Melanocyte of skin (primary cell): ENCODE results near the gene PANK1. TPM values are rescaled to one million over a fixed set of nuclear protein-coding genes. Genes with fewer than 3 reads are reported as not detected.

Experiments used
- small RNA-seq, 2 donors: library from RNA; depleted of rRNA; stranded (forward); fragments of <200 nt; gene quantifications; one replicate each; pipeline ENCODE3, GENCODE V24; 2012
- total RNA-seq, 2 donors: library from RNA; depleted of rRNA; stranded (reverse); fragments of >200 nt; gene quantifications; 2 replicates each; pipeline ENCODE4 v1.2.3, GENCODE V29; 2012

Gene PANK1
- 1 to 10 TPM; 6.3 to 6.9 TPM for total RNA-seq

DNA sequence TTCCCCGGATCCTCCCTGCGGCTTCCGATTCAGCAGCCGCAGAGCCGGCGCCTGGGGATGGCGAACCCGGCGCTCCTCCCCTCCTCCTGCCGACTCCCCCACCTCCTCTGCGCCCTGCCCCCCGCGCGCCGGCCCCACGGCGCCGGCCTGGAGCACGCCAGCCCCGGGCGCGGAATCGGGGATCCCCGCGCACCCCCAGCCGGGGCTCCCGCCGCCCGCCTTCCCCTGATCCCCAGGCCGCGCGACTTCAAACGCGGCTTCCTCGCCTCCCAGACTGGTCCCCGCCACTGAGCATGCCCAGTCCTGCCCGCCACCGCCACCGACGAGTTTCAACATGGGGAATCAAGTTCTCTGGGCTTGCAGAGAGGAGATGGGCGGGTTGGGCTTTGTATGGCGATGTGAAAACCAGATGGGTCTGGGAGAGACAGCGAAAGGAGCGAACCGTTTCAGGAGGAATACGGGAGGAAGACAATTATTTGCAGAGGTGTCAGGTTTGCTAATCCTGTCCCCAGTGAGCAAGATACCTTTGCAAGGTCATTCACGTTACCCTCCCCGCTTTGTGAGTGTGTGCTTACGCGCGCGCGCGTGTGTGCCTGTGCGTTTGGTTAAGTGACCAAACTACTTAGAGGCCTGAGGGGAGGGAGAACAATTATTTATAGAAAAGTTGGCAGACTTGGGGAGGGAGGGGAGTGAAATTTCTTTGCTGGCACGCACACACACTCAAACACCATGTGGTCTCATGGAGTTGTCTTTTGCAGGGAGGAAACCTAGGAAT lies at the start of gene PANK1:
PANK1 (minus strand) TSS at position 276 of the 775 bp plus-strand sequence. CDS start 351 bp downstream, outside the sequence.

DNA sequence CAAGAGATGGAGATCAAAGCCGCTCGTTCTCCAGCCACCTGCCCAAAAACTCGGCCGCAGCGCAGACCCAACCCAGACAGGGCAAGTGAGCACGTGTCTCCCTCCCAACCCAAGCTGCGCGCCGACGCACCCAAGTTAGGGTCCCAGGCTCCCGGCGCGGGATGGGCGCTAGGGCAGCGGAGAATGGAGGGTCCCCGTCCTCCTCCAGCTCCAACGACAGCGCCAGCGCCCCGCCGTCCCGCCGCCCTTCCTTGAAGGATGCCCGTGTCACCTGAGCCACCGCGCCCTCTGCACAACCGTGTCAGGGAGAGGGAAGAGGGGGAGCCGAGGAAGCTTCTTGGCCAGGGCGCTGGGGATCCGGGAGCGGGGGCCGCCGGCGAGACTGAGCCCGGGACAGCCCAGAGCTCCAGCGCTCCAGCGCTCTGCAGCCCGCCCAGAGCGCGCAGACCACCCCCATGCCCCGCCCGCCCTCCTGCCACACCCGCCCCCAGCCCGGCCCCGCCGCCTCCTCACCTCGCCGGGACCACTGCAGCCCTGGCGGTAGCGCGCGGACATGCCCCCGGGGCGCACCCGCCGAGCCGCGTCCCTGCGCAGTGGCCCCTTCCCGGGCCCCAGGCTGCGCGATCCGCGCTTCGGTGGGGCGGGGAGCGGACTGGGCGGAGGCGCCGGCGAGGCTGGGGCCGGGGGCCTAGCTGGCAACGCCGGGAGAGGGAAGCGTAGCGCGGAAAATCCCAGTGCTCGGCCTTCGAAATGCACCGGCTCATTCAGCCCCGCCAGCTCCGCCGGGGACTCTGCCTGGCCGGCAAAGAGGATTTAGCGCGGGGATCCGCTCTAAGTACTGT lies 109.7 kb downstream of the PANK1 start, which contains the start of gene SLC16A12:
SLC16A12 (minus strand) TSS at position 424 of the 842 bp plus-strand sequence. CDS start 73,016 bp downstream, outside the sequence.

Small RNAs within 50 kb of the gene (small RNA-seq; reads per million reads assigned to genes)
- 760 to 1,059 reads per million in 2 donors for gene MIR107

Other genes starting within 250 kb of the PANK1 start
- gene IFIT5, start 230.7 kb downstream of the PANK1 start, total RNA-seq = 100 to 1,000 TPM in 1 of 2 donors, 10 to 100 TPM in 1; 86.0 to 105 TPM
- not detected for gene SLC16A12, start 109.6 kb downstream of the PANK1 start, total RNA-seq
- gene KIF20B, start 56.3 kb upstream of the PANK1 start, total RNA-seq = 10 to 100 TPM; 12.7 to 16.7 TPM